GM12872 (cell line): ENCODE results near the gene FARP2.

Source experiments
- TF ChIP-seq, protein P1 (sequence below): IDR thresholded peaks from 3 replicates; pipeline ENCODE4 v1.5.1; 2011; ENCODE audit warnings: low read depth, mild to moderate bottlenecking, low read length, moderate library complexity; ENCODE audit not compliant: insufficient read depth

FARP2 gene

DNA sequence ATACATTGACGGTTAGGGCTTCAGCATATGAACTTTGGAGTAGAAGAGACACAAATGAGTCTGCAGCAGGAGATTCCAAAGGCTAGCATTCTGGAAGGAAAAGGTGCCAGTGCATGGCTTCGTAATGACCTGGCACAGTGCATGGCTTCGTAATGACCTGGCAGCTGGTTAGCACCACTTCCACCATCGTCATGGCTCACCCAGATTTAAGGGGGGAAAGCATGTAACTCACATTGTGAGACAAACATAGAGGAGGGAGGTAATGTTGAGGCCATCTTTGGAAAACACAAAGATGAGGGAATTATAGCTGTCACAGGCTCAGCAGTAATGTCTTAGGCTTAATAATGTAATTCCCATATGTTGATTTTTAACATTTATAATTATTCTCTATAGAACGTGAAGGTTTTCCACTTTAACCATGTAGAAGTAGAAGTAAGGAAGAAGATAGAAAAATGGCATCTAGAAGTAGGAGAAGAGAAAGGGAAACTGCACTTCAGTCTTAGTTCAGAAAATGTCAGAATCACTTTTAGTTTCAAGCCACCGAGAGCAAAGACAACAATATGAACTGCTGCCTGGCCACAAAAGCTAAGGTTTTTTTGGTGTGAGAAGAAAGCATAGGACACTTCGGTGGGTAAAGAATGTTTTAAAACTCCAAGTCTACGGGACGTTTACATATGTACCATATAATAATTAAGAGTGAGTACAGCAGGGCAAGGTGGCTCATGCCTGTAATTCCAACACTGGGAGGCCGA lies 159.1 kb downstream of the FARP2 start:
- TF ChIP-seq, protein P1, sequence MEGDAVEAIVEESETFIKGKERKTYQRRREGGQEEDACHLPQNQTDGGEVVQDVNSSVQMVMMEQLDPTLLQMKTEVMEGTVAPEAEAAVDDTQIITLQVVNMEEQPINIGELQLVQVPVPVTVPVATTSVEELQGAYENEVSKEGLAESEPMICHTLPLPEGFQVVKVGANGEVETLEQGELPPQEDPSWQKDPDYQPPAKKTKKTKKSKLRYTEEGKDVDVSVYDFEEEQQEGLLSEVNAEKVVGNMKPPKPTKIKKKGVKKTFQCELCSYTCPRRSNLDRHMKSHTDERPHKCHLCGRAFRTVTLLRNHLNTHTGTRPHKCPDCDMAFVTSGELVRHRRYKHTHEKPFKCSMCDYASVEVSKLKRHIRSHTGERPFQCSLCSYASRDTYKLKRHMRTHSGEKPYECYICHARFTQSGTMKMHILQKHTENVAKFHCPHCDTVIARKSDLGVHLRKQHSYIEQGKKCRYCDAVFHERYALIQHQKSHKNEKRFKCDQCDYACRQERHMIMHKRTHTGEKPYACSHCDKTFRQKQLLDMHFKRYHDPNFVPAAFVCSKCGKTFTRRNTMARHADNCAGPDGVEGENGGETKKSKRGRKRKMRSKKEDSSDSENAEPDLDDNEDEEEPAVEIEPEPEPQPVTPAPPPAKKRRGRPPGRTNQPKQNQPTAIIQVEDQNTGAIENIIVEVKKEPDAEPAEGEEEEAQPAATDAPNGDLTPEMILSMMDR = no peak

DNA sequence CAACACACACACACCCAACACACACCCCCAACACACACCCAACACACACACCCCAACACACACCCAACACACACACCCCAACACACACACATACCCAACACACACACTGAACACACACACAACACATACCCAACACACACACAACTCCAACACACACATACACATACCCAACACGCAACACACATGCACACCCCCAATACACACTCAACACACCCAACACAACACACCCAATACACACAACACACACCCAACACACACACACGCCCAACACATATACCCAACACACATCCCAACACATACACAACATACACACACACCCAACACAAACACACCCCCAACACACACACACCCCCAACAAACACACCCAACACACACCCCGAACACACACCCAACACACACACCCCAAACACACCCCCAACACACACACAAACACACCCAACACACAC lies 160.5 kb downstream of the FARP2 start:
- TF ChIP-seq, protein P1 = no peak

DNA sequence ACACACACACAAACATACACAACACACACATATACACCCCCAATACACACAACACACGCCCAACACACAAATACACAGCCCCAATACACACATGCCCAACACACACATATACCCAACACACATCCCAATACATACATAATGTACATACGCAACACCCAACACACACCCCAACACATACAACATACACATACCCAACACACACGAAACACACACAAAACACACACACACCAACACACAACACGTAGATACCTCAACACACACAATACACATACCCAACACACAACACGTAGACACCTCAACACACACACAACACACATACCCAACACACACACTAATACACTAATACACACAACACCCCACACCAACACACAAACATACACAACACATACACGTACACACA lies 161.2 kb downstream of the FARP2 start:
- TF ChIP-seq, protein P1 = no peak

DNA sequence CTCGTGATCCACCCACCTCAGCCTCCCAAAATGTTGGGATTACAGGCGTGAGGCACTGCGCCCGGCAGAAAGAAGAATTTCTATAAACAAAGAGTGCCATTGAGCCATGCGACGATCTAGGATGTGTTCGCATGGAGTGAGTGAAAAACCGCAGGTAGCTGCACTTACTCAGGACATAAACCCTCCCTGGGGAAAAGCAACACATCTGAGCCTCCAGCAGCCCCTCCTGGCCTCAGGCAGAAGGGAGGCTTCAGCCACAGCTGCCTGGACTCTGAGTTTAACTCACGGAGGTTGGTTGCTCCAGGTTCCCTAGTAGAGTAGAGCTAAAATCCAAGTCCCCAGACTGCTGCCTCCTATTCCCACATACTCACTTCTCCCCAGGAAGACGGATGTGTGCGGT lies 163.6 kb downstream of the FARP2 start:
- TF ChIP-seq, protein P1 = no peak

DNA sequence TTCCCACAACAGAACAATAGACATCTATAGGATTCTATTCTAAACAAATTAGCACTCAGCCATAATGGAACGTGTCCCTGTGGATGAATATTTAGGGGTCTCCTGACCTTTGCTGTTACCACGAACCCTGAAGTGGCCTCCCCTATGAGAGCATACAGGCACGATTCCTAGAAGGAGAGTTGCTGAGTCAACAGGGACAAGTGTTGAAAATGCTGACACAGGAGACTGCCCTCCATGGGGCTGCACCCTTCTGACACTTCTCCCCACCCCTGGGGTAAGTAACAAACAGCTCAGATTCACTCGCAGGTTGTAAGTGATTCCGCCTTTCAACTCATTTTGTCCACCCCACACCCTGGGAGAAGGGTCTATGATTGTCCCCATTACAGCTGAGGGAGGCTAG lies 166.4 kb downstream of the FARP2 start:
- TF ChIP-seq, protein P1 = no peak

DNA sequence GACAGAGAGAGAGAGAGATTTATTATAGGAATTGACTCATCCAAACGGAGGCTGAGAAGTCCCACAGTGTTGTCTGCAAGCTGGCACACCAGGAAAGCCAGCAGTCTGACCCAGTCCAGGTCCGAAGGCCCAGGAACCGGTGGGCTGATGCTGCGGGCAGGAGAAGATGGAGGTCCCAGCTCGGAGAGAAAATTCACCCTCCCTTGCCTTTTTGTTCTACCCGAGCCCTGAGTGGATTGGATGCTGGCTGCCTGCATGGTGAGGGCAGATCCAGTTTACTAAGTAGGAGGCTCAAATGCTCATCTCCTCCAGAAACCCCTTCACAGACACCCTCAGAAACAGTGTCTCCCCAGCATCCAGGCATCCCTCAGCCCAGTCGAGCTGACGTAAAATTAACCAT lies 174.5 kb downstream of the FARP2 start:
- TF ChIP-seq, protein P1 = no peak

DNA sequence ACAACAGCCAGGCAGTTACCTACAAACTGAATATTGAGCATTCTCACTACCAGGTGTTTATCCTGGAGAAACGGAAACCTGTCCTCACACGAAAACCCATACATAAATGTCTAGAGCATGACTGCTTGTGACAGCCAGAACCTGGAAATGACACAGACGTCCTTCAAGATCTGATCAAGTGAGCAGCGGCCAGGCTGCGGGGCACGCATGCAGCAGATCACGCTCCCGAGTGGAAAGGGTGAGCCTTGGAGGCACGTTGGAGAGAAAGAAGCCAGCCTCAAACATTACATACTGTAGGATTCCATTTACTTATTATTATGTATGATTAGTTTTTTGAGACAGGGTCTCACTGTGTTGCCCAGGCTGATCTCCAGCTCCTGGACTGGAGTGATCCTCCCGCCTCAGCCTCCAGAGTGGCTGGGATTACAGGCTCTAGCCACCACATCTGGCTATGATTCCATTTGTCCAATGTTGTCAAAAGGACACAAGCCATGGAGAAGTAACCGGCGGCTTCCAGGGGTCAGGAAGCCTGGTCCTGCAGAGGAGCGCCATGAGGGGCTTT lies 175.2 kb downstream of the FARP2 start:
- TF ChIP-seq, protein P1 = no peak
